ENCODE data around the gene FAM83D.

GRCh38 chr20:38892091-38892981 is 33.9 kb upstream of the FAM83D start:
- TF ChIP-seq CTCF (IDR thresholded peaks at IDR 0.05) = no peak
- no peak for TF ChIP-seq POLR2A (IDR thresholded peaks at IDR 0.05)

Measured in heart left ventricle (tissue), 13 donors.